Transverse colon (tissue), 4 donors: ENCODE measurements around the gene TMEM106C.

ENCODE experiments used
- CTCF ChIP-seq, 5 experiments: fragments of 200-600 bp in 3 of 5; fragments of 450-650 bp in 2 of 5; sonication (generic) in 3 of 5; IDR thresholded peaks; 1 replicate in 2 of 5; 2 replicates in 3 of 5; pipeline ENCODE4 v1.5.1; 2016 to 2017; ENCODE audit warnings: antibody characterized with exemption in 5 of 5, inconsistent platforms in 3 of 5, mild to moderate bottlenecking in 2 of 5, moderate library complexity in 1 of 5
- EP300 ChIP-seq: sonication (generic); formaldehyde crosslinking; IDR thresholded peaks from one replicate; pipeline ENCODE4 v1.6.1; 2017; ENCODE audit warnings: antibody characterized with exemption, low read depth
- POLR2A ChIP-seq: fragments of 450-650 bp; IDR thresholded peaks from one replicate; pipeline ENCODE4 v1.6.1; 2016; ENCODE audit warnings: antibody characterized with exemption, mild to moderate bottlenecking, moderate library complexity
- POLR2AphosphoS5 ChIP-seq, 3 donors: sonication (generic); formaldehyde crosslinking; IDR thresholded peaks; one replicate each; pipeline ENCODE4 v1.6.1; 2016; ENCODE audit warnings: antibody characterized with exemption in 3 of 3

GRCh38 chr12:47938093-47938492 is 25.3 kb upstream of the TMEM106C start:
- TF ChIP-seq CTCF (IDR thresholded peaks at IDR 0.05) (no peak), POLR2AphosphoS5 (IDR thresholded peaks at IDR 0.05) (no peak), EP300 (no peak), POLR2A (no peak)
